ENCODE data around the gene LIPG. TPM values are rescaled to one million over a fixed set of nuclear protein-coding genes. Genes with fewer than 3 reads are reported as not detected.

LIPG gene
- polyA plus RNA-seq, 1 donor from 2014 or later, result 0.85 TPM

DNA sequence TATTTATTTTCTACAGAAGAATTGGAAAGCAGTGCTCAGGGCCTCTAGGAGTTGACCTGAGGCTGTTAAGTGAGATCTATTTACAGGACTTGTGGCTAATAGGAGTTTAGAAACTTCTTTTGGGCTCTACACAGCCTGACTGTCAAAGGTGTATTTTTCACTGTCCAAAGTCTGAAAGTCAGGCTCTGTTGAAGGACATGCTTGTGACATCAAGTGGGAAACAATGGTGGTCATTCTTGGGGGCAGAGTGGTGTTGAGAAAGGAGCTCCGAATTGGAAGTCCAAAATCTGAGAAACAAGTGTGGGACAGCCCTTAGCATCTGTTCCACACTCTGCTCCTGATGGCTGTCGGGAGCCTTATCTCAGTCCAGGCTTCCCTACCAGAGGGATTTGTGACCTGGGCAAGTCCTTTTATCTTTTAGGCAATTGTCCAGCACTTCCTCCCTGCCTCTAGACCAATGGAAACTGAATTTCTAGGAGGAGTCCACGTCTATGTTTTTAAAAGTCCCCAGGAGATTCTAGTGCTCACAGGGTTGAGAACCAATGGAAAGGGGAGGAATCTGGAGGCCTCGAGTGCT is 76.4 kb downstream of the LIPG start:
- Histone ChIP-seq H3K9me3 (ENCODE audit: low read length) (no peaks in the 10 kb centered on the region), H3K79me2 (replicated peaks; ENCODE audit: insufficient read depth, low read length) (no peaks in the 10 kb centered on the region), H3K9me2 (ENCODE audit: insufficient read depth, low read length) (no peaks in the 10 kb centered on the region), H3K4me2 (ENCODE audit: low read length) (no peak overlapping the region), H3K27me3 (ENCODE audit: insufficient read depth, low read depth, low read length) (no peaks in the 10 kb centered on the region), H3F3A (ENCODE audit: insufficient read depth, low read length, poor library complexity, severe bottlenecking) (no peaks in the 10 kb centered on the region), H3K27ac (ENCODE audit: low read length) (no peak overlapping the region), H3K4me3 (ENCODE audit: low read length) (no peak overlapping the region), H3K9ac (ENCODE audit: low read length) (no peak overlapping the region), H2AFZ (ENCODE audit: low read depth, low read length) (no peak overlapping the region), H3K36me3 (ENCODE audit: insufficient read depth, low read length) (no peaks in the 10 kb centered on the region), H4K20me1 (ENCODE audit: insufficient read depth) (no peaks in the 10 kb centered on the region)
- TF ChIP-seq, protein P1, sequence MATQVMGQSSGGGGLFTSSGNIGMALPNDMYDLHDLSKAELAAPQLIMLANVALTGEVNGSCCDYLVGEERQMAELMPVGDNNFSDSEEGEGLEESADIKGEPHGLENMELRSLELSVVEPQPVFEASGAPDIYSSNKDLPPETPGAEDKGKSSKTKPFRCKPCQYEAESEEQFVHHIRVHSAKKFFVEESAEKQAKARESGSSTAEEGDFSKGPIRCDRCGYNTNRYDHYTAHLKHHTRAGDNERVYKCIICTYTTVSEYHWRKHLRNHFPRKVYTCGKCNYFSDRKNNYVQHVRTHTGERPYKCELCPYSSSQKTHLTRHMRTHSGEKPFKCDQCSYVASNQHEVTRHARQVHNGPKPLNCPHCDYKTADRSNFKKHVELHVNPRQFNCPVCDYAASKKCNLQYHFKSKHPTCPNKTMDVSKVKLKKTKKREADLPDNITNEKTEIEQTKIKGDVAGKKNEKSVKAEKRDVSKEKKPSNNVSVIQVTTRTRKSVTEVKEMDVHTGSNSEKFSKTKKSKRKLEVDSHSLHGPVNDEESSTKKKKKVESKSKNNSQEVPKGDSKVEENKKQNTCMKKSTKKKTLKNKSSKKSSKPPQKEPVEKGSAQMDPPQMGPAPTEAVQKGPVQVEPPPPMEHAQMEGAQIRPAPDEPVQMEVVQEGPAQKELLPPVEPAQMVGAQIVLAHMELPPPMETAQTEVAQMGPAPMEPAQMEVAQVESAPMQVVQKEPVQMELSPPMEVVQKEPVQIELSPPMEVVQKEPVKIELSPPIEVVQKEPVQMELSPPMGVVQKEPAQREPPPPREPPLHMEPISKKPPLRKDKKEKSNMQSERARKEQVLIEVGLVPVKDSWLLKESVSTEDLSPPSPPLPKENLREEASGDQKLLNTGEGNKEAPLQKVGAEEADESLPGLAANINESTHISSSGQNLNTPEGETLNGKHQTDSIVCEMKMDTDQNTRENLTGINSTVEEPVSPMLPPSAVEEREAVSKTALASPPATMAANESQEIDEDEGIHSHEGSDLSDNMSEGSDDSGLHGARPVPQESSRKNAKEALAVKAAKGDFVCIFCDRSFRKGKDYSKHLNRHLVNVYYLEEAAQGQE (IDR thresholded peaks at IDR 0.05; ENCODE audit: borderline replicate concordance), result no peak
- TF ChIP-seq TAF1 (IDR thresholded peaks at IDR 0.05; ENCODE audit: low read depth) (no peak), EZH2 (IDR thresholded peaks at IDR 0.05; ENCODE audit: borderline replicate concordance, insufficient read depth, low read length, poor library complexity, severe bottlenecking) (no peak), MXI1 (conservative IDR thresholded peaks at IDR 0.05; ENCODE audit: poor library complexity, severe bottlenecking) (no peak), POLR2AphosphoS5 (IDR thresholded peaks at IDR 0.05) (no peak), RAD21 (conservative IDR thresholded peaks at IDR 0.05) (no peak), EP300 (conservative IDR thresholded peaks at IDR 0.05; ENCODE audit: poor library complexity, severe bottlenecking) (no peak)
- TF ChIP-seq, protein P2, sequence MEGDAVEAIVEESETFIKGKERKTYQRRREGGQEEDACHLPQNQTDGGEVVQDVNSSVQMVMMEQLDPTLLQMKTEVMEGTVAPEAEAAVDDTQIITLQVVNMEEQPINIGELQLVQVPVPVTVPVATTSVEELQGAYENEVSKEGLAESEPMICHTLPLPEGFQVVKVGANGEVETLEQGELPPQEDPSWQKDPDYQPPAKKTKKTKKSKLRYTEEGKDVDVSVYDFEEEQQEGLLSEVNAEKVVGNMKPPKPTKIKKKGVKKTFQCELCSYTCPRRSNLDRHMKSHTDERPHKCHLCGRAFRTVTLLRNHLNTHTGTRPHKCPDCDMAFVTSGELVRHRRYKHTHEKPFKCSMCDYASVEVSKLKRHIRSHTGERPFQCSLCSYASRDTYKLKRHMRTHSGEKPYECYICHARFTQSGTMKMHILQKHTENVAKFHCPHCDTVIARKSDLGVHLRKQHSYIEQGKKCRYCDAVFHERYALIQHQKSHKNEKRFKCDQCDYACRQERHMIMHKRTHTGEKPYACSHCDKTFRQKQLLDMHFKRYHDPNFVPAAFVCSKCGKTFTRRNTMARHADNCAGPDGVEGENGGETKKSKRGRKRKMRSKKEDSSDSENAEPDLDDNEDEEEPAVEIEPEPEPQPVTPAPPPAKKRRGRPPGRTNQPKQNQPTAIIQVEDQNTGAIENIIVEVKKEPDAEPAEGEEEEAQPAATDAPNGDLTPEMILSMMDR (IDR thresholded peaks at IDR 0.05; ENCODE audit: poor library complexity, severe bottlenecking), result no peak

DNA sequence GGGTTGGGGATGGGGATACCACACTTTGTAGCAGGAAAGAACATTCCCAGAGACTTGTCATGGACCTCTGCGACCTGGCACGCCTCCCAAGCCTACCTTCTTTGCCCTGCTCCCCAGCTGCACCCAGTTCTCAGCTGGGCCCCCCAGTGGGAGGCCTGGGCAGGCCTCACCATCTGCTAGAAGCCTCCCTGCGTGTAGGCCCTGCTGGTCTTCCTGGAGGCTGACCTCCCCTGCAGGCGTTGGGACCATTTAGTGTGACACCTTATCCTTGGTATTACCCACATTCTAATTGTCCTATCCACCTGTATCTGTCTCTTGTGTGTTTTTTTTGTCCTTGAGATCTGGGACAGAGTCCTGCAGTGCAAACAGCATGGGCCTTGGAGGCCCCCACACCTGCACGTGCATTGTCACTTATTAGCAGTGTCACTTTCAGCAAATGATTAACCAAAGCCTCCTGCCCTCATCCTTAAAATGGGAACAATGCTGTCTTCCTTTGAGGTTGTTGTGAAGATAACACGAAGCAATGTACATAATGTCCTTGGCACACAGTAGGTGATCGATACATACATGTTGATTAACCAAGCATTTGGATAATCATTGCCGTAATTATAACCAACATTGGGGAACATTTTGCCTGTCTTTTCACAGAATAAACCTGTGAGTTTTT is 77.2 kb downstream of the LIPG start:
- Histone ChIP-seq H3K27me3 (ENCODE audit: insufficient read depth, low read depth, low read length) (no peaks in the 10 kb centered on the region), H3K36me3 (ENCODE audit: insufficient read depth, low read length) (no peaks in the 10 kb centered on the region), H3K27ac (ENCODE audit: low read length) (no peak overlapping the region), H3K9me3 (ENCODE audit: low read length) (no peaks in the 10 kb centered on the region), H3K4me3 (ENCODE audit: low read length) (no peak overlapping the region), H3K9me2 (ENCODE audit: insufficient read depth, low read length) (no peaks in the 10 kb centered on the region), H3K9ac (ENCODE audit: low read length) (no peak overlapping the region), H2AFZ (ENCODE audit: low read depth, low read length) (no peak overlapping the region), H3F3A (ENCODE audit: insufficient read depth, low read length, poor library complexity, severe bottlenecking) (no peaks in the 10 kb centered on the region), H4K20me1 (ENCODE audit: insufficient read depth) (no peaks in the 10 kb centered on the region), H3K79me2 (replicated peaks; ENCODE audit: insufficient read depth, low read length) (no peaks in the 10 kb centered on the region), H3K4me2 (ENCODE audit: low read length) (no peak overlapping the region)
- no peak for TF ChIP-seq EZH2 (IDR thresholded peaks at IDR 0.05; ENCODE audit: borderline replicate concordance, insufficient read depth, low read length, poor library complexity, severe bottlenecking)
- TF ChIP-seq RAD21 (conservative IDR thresholded peaks at IDR 0.05), result no peak
- TF ChIP-seq, protein P1 (IDR thresholded peaks at IDR 0.05; ENCODE audit: borderline replicate concordance), result no peak
- TF ChIP-seq SMC3 (conservative IDR thresholded peaks at IDR 0.05; ENCODE audit: poor library complexity), result no peak
- no peak for TF ChIP-seq POLR2AphosphoS5 (IDR thresholded peaks at IDR 0.05)
- TF ChIP-seq, protein P2 (IDR thresholded peaks at IDR 0.05; ENCODE audit: poor library complexity, severe bottlenecking), result no peak
- TF ChIP-seq TAF1 (IDR thresholded peaks at IDR 0.05; ENCODE audit: low read depth), result no peak
- no peak for TF ChIP-seq MXI1 (conservative IDR thresholded peaks at IDR 0.05; ENCODE audit: poor library complexity, severe bottlenecking)
- no peak for TF ChIP-seq EP300 (conservative IDR thresholded peaks at IDR 0.05; ENCODE audit: poor library complexity, severe bottlenecking)
